Measurements from ENCODE around the gene POGZ.

POGZ gene

GRCh38 chr1:151459331-151460046 lies at the start of gene POGZ:
Gene POGZ, minus strand, starts transcription at chr1:151459494. Its CDS starts 17,290 bp downstream, at chr1:151442204.
- DNase-seq (ENCODE audit: low read depth in 2 of 2), result peak; percentile 88 to 93

GRCh38 chr1:151508833-151509232 lies 49.5 kb upstream of the POGZ start:
- DNase-seq (ENCODE audit: low read depth in 2 of 2), result no peak

- DNase-seq (ENCODE audit: low read depth in 2 of 2), result no peak
These were observed 45.5 kb upstream of the POGZ start for GRCh38 chr1:151504759-151505158.

- no peak for DNase-seq (ENCODE audit: low read depth in 2 of 2)
These were observed 45.0 kb upstream of the POGZ start for GRCh38 chr1:151504252-151504651.

GRCh38 chr1:151502859-151503780 lies 43.8 kb upstream of the POGZ start:
- no peak for DNase-seq (ENCODE audit: low read depth in 2 of 2)

GRCh38 chr1:151502035-151502700 lies 42.9 kb upstream of the POGZ start:
- DNase-seq (ENCODE audit: low read depth in 2 of 2), result no peak

- DNase-seq (ENCODE audit: low read depth in 2 of 2), result no peak
These were observed 42.2 kb upstream of the POGZ start for GRCh38 chr1:151501474-151501873.

GRCh38 chr1:151499930-151500329 lies 40.6 kb upstream of the POGZ start:
- DNase-seq (ENCODE audit: low read depth in 2 of 2), result no peak

GRCh38 chr1:151499365-151499764 lies 40.1 kb upstream of the POGZ start:
- no peak for DNase-seq (ENCODE audit: low read depth in 2 of 2)

GRCh38 chr1:151495316-151495715 lies 36.0 kb upstream of the POGZ start:
- no peak for DNase-seq (ENCODE audit: low read depth in 2 of 2)

GRCh38 chr1:151494741-151495281 lies 35.5 kb upstream of the POGZ start:
- DNase-seq (ENCODE audit: low read depth in 2 of 2), result no peak

- DNase-seq (ENCODE audit: low read depth in 2 of 2), result no peak
These were observed 33.7 kb upstream of the POGZ start for GRCh38 chr1:151493042-151493441.

GRCh38 chr1:151492120-151492519 lies 32.8 kb upstream of the POGZ start:
- DNase-seq (ENCODE audit: low read depth in 2 of 2), result no peak

GRCh38 chr1:151491641-151492040 lies 32.3 kb upstream of the POGZ start:
- DNase-seq (ENCODE audit: low read depth in 2 of 2), result no peak

GRCh38 chr1:151486557-151486956 lies 27.3 kb upstream of the POGZ start:
- DNase-seq (ENCODE audit: low read depth in 2 of 2), result no peak

GRCh38 chr1:151485685-151486255 lies 26.5 kb upstream of the POGZ start:
- no peak for DNase-seq (ENCODE audit: low read depth in 2 of 2)

- no peak for DNase-seq (ENCODE audit: low read depth in 2 of 2)
These were observed 22.7 kb upstream of the POGZ start for GRCh38 chr1:151482017-151482416.

- no peak for DNase-seq (ENCODE audit: low read depth in 2 of 2)
These were observed 20.2 kb upstream of the POGZ start for GRCh38 chr1:151479462-151479861.

GRCh38 chr1:151478923-151479322 lies 19.6 kb upstream of the POGZ start:
- no peak for DNase-seq (ENCODE audit: low read depth in 2 of 2)

GRCh38 chr1:151478140-151478812 lies 19.0 kb upstream of the POGZ start:
- DNase-seq (ENCODE audit: low read depth in 2 of 2), result no peak

- no peak for DNase-seq (ENCODE audit: low read depth in 2 of 2)
These were observed 17.8 kb upstream of the POGZ start for GRCh38 chr1:151477066-151477465.
